Kasumi-1 (cell line): ENCODE data around the gene PPFIA1.

Experiments used
- DNase-seq, 2 experiments: peaks; one replicate each; lab custom pipeline; 2025; lab: John Stamatoyannopoulos, UW

The PPFIA1 gene

GRCh38 chr11:70414341-70415100 is 144.0 kb downstream of the PPFIA1 start:
- no peak for DNase-seq

- no peak for DNase-seq
These were observed 144.7 kb downstream of the PPFIA1 start for GRCh38 chr11:70415191-70415590.

- no peak for DNase-seq
These were observed 145.3 kb downstream of the PPFIA1 start for GRCh38 chr11:70415642-70416395.

- no peak for DNase-seq
These were observed 146.4 kb downstream of the PPFIA1 start for GRCh38 chr11:70416881-70417280.

DNA sequence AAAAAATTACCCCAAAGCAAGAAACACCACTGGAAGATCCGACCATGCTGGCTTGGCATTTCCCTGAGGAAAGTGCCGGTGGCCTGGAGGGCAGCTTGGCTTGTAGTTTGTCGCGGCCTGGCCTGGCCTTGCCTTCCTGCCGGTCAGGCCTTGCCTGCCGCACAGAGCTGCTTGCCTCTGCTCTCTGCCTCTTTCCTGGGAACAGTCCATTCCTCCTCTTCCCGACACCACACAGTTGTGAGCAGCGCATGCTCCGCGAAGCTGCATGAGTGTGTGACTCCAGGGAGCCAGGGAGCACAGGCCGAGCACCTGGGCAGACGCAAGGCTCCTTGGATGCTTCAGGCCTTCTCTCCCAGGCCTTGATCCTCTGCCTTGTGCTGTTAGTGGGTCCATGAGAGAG is 147.6 kb downstream of the PPFIA1 start:
- DNase-seq = no peak

DNA sequence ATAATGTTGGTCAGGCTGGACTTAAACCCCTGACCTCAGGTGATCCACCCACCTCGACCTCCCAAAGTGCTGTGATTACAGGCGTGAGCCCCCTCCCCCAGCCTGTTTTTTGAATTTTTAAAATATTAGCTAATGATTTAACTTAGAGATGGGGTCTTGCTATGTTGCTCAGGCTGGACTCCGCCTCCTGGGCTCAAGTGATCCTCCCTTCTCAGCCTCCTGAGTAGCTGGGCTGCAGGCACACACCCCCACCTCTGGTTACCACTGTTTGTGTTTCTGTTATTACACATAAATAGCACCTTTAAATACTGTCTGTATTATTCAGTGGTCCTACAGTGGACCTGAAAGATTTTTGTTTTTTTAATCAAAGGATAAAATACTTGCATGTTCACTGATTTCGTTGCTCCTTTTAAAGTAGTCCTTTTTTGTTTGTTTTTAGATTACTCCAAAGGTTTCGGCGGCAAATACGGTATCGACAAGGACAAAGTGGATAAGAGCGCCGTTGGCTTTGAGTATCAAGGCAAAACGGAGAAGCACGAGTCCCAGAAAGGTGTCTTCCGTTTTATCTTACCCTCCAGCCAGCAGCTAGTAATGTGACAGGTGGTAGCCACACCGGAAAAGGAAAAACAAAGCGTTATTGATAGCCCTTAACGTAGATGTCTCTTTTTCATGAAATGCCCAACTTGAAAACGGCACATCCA is 149.0 kb downstream of the PPFIA1 start:
- no peak for DNase-seq

DNA sequence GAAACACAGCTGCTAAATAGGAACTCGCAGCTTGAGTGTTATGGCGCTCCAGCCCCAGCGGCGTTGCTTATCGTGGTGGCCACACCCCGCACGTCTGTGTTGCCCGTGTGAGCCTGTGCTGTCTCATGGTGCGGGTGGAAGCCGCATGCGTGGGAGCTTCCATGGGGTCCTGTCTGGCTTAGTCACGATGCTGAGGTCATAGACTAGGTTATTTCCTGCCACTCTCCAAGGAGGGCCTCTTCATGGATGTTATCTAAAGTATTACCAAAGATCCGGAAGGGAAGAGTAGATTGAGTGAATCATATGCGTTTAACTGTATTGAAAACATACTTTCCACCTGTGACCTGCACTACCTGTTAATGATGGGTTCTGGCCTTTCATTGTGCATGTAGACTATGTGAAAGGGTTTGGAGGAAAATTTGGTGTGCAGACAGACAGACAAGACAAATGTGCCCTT is 149.5 kb downstream of the PPFIA1 start:
- DNase-seq = no peak

DNA sequence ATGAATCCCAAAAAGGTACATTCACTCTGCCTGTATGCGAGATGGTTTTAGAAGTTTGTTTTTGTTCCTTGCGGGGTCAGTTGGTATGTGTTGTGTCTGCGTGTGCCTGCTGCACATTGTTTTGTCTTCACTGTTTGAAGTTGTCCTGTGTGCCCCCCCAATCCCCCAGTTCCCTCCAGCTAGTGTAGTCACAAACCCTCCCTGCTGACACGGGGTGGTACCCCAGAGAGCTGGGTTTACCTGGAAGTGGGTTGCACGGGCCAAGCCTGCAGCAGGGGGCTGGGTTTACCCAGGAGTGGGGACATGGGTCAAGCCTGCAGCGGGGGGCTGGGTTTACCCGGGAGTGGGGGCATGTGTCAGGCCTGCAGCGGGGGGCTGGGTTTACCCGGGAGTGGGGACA is 150.0 kb downstream of the PPFIA1 start:
- no peak for DNase-seq

GRCh38 chr11:70421123-70421522 is 150.6 kb downstream of the PPFIA1 start:
- DNase-seq = no peak

DNA sequence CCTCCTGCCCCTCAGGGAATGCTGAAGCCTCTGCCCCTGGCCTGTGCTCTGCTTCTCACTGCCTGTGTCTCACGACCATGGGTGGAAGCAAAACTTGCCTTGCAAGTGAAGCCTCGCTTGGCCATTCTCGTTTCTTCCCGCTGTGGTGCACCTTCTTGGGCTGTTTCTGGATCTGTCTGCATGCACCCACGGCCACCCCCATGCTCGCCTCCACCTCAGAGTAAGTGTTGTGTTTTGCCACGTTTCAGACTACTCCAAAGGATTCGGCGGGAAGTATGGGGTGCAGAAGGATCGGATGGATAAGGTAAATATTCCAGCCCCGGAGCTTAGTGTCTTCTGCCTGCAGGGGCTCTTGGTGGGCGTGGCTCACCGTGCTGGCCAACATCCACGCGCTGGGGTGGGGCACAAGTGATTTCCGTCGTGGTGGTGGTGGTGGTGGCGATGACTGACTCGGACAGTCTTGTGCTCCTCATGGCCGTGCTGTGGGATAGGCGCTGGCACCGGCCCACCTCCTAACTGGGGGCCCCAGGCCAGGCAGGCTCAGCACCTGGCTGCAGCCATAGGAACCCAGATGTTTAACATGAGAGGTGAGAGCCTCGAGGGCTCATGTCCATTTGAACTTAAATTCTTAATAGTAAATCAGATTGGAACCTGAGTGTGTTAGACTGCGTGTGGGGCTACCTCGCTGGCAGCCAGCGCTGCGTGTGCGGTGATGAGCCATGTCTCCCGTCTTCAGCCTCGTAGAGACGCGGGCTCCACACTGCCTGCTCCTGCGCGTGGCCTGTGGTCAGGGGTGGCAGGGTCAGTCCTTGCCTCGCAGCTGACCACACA is 152.4 kb downstream of the PPFIA1 start:
- DNase-seq = no peak

- DNase-seq = no peak
These were observed 153.3 kb downstream of the PPFIA1 start for GRCh38 chr11:70423523-70424505.

- no peak for DNase-seq
These were observed 154.4 kb downstream of the PPFIA1 start for GRCh38 chr11:70424765-70425344.

DNA sequence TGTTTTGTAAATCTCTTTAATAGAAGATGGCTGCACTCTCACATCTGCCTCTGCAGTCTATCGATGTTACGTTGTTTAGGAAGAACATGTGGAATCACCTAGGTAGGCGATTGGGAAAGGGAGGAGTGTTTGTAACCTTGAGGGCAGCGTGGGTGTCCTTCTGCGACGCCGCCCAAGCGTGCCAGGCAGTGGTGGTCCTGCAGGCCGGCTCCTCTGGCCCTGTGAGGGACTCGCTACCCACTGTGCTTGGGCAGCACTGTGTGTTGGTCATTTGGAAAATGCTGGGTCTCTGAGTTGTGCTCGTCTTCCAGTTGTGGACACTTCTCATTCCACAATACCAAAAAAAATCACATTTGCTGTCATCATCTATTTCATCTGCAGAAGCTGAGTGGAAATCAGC is 156.9 kb downstream of the PPFIA1 start:
- no peak for DNase-seq

DNA sequence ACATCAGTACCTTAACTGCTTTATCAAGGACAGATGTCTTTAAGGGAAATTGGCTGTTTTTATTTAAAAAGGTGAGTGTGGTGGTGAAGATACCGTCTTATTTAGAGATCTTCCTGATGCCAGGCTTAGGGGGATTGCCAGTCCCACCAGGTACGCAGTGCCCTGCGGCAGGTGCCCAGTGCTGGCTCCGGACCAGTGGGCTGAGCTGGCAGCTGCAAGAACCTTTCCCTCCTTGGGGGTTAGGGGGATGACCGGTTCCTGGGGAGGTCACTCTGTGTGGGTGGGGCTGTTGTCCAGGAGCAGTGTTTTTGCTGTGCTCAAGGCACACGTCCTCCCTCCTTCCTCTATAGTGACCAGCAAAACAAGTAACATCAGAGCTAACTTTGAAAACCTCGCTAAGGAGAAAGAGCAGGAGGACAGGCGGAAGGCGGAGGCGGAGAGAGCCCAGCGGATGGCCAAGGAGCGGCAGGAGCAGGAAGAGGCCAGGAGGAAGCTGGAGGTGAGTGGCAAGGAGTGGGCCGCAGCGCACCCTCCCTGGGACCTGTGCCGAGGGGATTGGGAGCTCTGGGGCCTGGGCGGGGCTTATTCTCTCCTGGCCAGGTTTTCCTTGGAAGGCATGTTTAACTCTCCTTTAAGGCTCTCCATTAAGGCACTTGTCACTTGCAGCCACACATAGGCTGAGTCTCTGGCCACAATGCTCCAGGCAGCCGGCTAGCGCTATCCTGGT is 158.4 kb downstream of the PPFIA1 start:
- no peak for DNase-seq

DNA sequence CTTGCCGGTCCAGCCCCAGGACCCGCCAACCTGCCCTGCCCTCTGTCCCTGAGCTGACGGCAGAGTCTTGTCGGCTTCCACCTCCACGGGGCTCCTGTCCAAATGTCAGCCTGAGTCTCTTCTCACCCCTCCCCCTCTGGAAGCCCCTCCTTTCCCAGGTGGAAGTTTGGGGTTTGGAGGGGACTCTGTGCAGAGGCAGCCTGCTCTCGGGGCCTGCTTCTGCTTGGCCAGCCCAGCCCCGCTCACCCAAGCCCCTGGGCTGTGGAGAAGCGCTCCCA is 158.9 kb downstream of the PPFIA1 start:
- DNase-seq = no peak

DNA sequence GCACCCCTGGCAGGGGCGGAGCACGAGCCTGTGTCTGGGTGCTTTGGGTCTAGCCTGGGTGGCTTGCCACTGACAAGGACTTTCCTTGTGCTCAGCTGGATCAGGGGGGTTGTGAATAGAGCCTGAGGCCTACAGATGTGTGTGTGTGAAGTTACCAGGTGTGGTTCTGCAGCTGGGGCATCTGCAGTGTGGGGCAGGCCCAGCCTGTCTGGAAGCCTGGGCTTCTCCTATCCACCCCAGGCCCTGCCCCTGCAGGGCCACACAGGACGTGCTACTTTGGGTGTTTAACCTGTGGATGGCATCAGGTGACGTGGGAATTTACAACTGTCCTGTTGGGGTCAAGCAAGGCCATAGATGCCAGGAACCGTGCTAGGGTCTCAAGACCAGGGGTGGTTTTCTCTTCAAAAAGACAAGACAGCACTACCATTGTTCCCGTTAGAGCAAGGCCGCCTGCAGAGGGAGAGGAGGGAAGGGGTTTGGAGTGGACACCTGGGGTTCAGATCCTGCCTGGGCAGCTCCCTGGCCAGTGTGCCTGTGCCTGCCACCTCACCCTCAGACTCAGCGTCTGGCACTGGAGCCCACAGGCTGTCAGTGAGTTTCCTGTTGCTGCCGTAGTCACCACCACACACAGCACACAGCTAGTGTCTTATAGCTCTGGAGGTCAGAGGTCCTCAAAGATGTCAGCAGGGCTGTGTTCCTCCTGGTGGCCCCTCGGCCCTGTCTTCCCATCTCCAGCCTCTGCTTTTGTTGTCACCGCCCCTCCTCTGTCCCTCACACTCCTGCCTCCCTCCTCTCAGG is 159.4 kb downstream of the PPFIA1 start:
- DNase-seq = no peak

DNA sequence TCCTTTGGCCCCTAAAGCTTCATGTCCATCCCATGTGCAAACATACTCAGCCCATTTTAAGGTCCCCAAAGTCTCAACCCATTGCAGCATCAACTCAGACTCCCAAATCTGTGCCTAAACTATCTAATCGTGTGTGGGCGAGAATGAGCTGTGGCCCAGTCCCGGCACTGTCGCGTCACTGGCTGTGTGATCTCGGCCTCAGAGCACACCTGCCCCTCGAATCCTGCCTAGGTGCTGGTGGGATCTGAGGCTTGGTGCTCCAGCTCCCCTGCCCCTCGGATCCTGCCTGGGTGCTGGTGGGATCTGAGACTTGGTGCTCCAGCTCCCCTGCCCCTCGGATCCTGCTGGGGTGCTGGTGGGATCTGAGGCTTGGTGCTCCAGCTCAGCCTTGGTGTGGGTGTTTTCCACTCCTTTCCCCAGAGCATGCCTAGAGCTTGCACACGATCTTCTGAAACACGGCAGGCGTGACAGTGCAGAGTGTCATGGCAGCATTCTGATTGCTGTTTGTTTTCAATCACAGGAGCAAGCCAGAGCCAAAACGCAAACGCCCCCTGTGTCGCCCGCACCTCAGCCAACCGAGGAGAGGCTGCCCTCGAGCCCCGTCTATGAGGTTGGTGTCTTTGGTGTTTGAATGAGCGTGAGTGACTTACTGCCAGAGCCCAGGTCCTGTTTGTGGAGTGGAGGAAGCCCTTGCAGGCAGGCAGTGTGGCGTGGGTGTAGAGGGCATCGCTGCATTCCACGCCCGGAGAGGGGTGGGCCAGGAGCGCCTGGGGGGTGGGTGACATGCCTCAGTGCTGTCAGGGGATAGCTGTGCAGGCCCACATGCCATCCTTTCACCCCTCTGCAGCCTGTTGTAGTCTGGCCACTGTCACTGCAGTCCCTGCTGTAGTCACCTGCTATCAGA is 160.4 kb downstream of the PPFIA1 start:
- no peak for DNase-seq

DNA sequence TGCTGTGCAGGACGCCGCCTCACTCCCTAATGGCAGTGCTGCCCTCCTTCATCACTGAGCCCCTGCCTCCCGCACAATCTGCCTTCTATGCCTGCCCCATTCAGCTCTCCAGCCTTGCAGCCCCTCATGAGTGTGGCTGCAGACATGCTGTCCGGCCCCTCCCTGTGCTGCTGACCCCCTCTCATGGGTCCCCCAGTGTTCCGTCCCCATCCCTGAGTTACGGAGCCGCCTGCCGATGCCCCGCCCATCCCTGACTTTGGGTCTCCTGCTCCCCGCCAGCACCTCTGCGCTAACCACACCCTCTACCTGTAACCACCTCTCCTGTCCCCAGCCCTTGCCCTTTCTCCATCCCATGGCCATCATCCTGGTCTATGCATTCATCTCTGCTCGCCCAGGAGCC is 161.1 kb downstream of the PPFIA1 start:
- DNase-seq = no peak
